ENCODE results near the gene BCAS3. TPM values are rescaled to one million over a fixed set of nuclear protein-coding genes. Genes with fewer than 3 reads are reported as not detected.

Gene BCAS3
- total and polyA plus RNA-seq, 4 donors = 5.8 to 24.6 (median 10.1) TPM

- Histone ChIP-seq H3K4me3 (ENCODE audit: low read depth in 1 of 3, low read length in 3 of 3) (no peak overlapping the region), H3K27ac (ENCODE audit: low read depth in 1 of 2, low read length in 2 of 2) (no peak overlapping the region), H3K4me1 (ENCODE audit: control insufficient read depth in 4 of 4, insufficient read depth in 4 of 4, low read length in 3 of 4) (no peaks in the 10 kb centered on the region), H3K9me3 (ENCODE audit: control insufficient read depth in 4 of 4, low read length in 3 of 4) (peaks cover 0 to 3% (median 0%) of the 10 kb centered on the region in 4 donors), H3K9ac (ENCODE audit: low read depth in 1 of 2, low read length in 2 of 2) (no peak overlapping the region), H3K27me3 (ENCODE audit: control insufficient read depth in 4 of 4, insufficient read depth in 4 of 4, low read length in 3 of 4) (no peaks in the 10 kb centered on the region), H3K36me3 (ENCODE audit: control insufficient read depth in 4 of 4, insufficient read depth in 3 of 4, low read depth in 1 of 4, low read length in 3 of 4) (no peaks in the 10 kb centered on the region)
- TF ChIP-seq CTCF (IDR thresholded peaks at IDR 0.05; ENCODE audit: low read depth, low read length, missing input control) (no peak), EGR1 (IDR thresholded peaks at IDR 0.05; ENCODE audit: low read depth in 2 of 2) (no peak), JUND (IDR thresholded peaks at IDR 0.05) (no peak), FOXA1 (IDR thresholded peaks at IDR 0.05) (no peak), FOXA2 (IDR thresholded peaks at IDR 0.05) (no peak), GABPA (IDR thresholded peaks at IDR 0.05 in 1 of 2, conservative IDR thresholded peaks at IDR 0.05 in 1 of 2) (no peak), REST (IDR thresholded peaks at IDR 0.05) (no peak), NR2F2 (IDR thresholded peaks at IDR 0.05) (no peak), RXRA (IDR thresholded peaks at IDR 0.05) (no peak), MAX (IDR thresholded peaks at IDR 0.05) (no peak), YY1 (IDR thresholded peaks at IDR 0.05) (no peak), HNF4G (IDR thresholded peaks at IDR 0.05) (no peak)
- DNase-seq (ENCODE audit: low spot score) = no peak
- 85% methylated on average over 4 of the region's 4 CpGs for WGBS
Observed at GRCh38 chr17:60749050-60749449, 71.4 kb downstream of the BCAS3 start.

- WGBS = 97% methylated on average over 5 of the region's 5 CpGs
- TF ChIP-seq GABPA (IDR thresholded peaks at IDR 0.05 in 1 of 2, conservative IDR thresholded peaks at IDR 0.05 in 1 of 2) (no peak), TAF1 (conservative IDR thresholded peaks at IDR 0.05) (no peak), EGR1 (IDR thresholded peaks at IDR 0.05; ENCODE audit: low read depth in 2 of 2) (no peak), HNF4A (conservative IDR thresholded peaks at IDR 0.05) (no peak), FOXA1 (IDR thresholded peaks at IDR 0.05) (no peak), RAD21 (IDR thresholded peaks at IDR 0.05) (no peak), YY1 (IDR thresholded peaks at IDR 0.05) (no peak), ATF3 (IDR thresholded peaks at IDR 0.05) (no peak), NR2F2 (IDR thresholded peaks at IDR 0.05) (no peak), JUND (IDR thresholded peaks at IDR 0.05) (no peak)
- no peak for DNase-seq (ENCODE audit: low spot score)
Observed at GRCh38 chr17:60749708-60750107, 72.1 kb downstream of the BCAS3 start.

More at GRCh38 chr17:60749708-60750107, 72.1 kb downstream of the BCAS3 start:
- Histone ChIP-seq H3K4me3 (ENCODE audit: low read depth in 1 of 3, low read length in 3 of 3) (no peak overlapping the region), H3K4me1 (ENCODE audit: control insufficient read depth in 4 of 4, insufficient read depth in 4 of 4, low read length in 3 of 4) (no peaks in the 10 kb centered on the region), H3K27ac (ENCODE audit: low read depth in 1 of 2, low read length in 2 of 2) (no peak overlapping the region), H3K36me3 (ENCODE audit: control insufficient read depth in 4 of 4, insufficient read depth in 3 of 4, low read depth in 1 of 4, low read length in 3 of 4) (no peaks in the 10 kb centered on the region), H3K9me3 (ENCODE audit: control insufficient read depth in 4 of 4, low read length in 3 of 4) (peaks cover 0 to 3% (median 0%) of the 10 kb centered on the region in 4 donors), H3K27me3 (ENCODE audit: control insufficient read depth in 4 of 4, insufficient read depth in 4 of 4, low read length in 3 of 4) (no peaks in the 10 kb centered on the region), H3K9ac (ENCODE audit: low read depth in 1 of 2, low read length in 2 of 2) (no peak overlapping the region)
